Activated gamma-delta T cell treated with Interleukin-2 at 50 U/mL for 16 hours (primary cell): Measurements from ENCODE around the gene MYO5B.
"Not testable (repeated sequence)": the region's sequence is repeated elsewhere in the genome, so short reads cannot be mapped to it uniquely, and the experiment has no call there.

Experiments used
- DNase-seq: peaks from one replicate; pipeline ENCODE4 v3.0.0-alpha.2; 2020

The MYO5B gene

DNA sequence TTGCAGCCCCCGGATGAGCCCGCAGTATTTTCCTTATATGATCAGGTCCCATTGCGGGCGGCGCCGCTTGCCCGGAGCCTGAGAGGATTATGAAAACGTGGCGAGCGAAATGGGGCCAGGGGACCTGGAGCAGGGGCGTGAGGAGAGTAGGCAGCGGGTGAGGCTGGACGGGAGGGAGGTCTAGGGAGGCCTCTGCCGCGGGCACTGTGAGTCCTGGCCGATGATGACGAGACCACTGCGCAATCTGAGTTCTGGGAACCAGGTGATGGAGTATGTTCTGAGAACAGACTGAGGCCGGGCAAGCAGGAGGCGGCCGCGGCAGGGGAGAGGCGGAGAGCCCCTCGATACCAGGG is 380.8 kb downstream of the MYO5B start:
- peak; percentile 33 for DNase-seq

- DNase-seq: peak; percentile 76
Measured at GRCh38 chr18:49813319-49814146, 381.4 kb downstream of the MYO5B start, which contains the start of gene ACAA2. TSS of gene ACAA2 (minus strand) at chr18:49813533. CDS start at chr18:49813484, 49 bp downstream.

DNA sequence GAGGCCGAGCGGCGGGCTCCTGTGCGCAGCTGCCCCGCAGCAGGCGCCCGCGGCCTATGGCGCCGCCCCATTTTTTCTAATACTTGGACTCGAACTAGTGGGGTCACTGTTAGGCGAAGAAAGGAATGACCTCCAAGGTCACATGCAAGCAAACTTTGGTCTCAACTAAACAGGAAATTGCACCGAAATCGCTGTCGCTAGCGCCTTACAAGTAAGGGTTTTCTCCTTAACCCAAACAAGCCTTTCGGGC is 382.0 kb downstream of the MYO5B start:
- no peak for DNase-seq

- no peak for DNase-seq
Measured at GRCh38 chr18:49812286-49813068, 382.5 kb downstream of the MYO5B start.

GRCh38 chr18:49811151-49811938 is 383.6 kb downstream of the MYO5B start:
- no peak for DNase-seq

- not testable (repeated sequence) for DNase-seq
Measured at GRCh38 chr18:49808553-49809191, 386.3 kb downstream of the MYO5B start.

- DNase-seq: no peak
Measured at GRCh38 chr18:49804096-49804495, 390.9 kb downstream of the MYO5B start.

DNA sequence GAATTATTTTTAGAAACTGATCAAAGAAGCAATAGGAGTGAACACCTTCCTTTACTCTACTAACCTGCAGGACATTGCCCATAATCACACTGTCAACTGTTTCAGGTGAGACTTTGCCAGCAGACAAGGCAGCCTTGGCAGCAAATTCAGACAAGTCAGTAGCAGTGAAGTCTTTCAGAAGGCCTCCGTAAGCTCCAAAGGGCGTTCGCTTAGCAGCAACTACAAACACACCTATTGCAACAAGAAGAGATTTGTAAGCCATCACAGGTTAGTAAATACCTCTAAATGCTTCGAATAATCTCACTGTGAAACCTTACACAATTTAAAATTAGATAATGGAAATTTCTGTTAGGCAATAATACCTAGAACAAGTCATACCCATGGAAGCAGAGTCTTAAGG is 392.3 kb downstream of the MYO5B start:
- DNase-seq: no peak

DNA sequence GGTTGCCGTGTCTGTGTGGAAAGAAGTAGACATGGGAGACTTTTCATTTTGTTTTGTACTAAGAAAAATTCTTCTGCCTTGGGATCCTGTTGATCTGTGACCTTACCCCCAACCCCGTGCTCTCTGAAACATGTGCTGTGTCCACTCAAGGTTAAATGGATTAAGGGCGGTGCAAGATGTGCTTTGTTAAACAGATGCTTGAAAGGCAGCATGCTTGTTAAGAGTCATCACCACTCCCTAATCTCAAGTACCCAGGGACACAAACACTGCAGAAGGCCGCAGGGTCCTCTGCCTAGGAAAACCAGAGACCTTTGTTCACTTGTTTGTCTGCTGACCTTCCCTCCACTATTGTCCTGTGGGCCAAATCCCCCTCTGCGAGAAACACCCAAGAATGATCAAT is 394.5 kb downstream of the MYO5B start:
- DNase-seq: not testable (repeated sequence)

- not testable (repeated sequence) for DNase-seq
Measured at GRCh38 chr18:49799806-49800205, 395.1 kb downstream of the MYO5B start.

DNA sequence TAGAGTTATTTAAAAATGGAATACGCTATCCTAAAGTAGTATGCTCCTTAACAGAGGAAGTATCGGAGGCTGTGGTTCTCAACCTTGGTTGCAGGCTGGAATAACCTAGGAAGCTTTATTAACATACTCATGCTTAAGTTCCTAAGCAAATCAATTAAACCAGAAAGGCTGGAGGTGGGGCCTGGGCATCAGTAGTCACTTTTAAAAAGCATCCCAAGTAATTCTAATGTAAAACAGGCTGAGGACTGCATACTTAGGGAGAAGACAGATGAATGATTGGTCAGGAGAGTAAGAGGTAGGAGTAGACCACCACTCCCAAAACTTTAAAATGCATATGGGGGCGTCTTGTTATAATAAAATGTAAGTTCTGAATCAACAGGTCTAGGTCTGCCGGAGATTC is 396.9 kb downstream of the MYO5B start:
- no peak for DNase-seq

DNA sequence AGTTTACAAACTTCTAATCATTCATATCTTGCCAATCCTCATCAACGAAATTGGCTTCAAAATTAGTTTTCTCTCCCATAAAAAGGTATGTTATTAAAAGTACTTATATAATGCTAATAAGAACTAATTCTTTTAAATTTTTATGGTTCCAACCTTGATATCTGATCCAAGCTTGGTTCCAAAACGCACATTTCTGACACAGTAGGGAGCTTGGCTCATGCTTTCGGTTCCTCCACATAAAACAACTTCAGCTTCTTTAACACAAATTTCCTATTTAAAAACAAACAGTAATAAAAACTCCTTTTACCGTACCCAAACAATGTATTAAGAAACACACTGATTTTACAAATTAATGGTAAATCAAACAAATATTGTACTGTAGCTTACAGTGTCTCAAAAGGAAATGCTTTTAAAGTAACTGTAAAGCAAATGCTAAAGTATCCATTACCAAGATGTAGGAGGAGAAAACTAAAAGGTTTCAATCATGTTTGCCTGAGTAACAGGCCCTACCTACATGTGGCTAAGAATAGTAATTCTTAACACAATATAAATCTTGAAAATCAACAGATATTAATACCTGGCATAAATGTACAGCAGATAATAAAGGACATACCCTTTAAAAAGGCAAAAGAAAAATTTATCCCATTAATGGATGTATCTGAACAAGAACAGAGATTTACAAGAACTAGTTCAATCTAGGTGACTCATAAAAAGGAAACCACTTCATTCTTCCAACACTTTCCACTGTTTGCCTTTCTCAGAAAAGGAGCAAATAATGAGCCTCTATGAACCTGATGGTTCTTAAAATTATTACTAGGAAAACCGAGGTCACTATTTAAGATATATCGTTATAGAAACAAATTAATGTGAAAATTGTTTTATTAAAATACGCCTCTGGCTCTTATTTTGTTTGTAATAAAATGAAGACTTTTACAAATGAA is 399.1 kb downstream of the MYO5B start:
- no peak for DNase-seq

DNA sequence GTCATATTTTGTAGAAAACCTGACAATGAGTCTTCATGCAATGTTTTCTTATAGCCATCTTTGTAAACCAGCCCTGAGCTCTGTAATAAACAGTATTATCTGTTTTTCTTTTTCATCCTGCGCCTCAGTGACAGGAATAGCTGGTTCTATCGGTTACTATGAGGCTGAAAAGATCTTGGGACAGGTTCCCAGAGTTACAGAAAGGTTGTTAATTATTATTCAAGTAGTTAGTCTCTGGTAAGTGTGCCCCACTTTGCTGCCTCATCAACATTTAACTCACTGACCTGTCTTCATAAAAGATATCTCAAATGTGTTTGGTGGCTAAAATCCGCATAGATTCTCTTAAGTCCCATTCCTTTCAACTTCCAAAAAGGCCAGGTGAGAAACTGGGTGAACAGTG is 400.2 kb downstream of the MYO5B start:
- DNase-seq: no peak

DNA sequence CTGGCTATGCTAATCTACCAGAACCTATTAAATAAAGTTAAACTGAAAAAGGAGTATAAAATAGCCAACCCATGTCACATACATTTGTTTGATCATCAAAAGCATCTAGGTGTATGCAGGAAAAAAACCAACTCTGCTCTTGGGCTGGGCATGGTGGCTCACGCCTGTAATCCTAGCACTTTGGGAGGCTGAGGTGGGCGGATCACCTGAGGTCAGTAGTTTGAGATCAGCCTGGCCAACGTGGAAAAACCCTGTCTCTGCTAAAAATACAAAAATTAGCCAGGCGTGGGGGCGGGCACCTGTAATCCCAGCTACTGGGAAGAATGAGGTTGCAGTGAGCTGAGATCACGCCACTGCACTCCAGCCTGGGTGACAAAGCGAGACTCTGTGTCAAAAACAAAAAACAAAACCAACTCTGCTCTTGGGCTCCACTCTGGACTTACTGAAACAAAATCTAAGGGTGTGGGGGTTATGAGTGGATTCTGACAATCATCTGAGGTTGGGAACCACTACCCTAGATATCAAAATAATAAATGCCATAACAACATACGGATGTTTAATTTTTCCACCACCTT is 405.3 kb downstream of the MYO5B start:
- not testable (repeated sequence) for DNase-seq

GRCh38 chr18:49788327-49788898 is 406.5 kb downstream of the MYO5B start:
- no peak for DNase-seq

DNA sequence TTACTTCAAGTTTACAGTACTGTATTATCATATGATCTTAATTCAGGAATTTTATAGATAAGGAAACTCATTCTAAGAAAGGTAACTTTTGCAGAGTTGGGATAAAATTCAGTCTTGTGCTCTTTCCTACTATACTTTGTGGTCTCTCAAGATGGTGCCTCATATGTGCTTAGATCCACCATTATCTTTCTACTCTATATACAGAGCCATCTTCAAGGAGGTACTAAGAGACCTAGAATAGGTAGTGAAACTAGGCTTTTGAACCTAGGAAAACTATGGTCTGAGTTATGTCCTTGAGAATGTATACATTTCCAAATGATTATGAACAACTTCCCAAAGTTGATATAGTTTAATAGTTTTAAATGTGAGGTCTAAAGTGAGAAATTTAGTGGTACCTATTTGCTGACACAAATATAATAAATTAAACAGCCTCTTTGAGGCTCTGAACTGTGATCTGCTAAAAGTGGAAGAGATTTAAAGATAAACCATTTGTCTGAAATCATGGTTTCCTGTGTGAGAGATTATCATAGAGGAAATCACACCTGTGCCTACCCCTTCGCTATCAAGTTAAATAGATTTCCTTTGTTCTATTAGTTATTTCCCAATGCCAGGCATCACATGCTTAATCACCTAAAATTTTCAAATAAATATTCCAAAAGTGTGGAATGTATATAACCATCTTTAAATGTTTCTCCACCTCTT is 408.8 kb downstream of the MYO5B start:
- DNase-seq: no peak

DNA sequence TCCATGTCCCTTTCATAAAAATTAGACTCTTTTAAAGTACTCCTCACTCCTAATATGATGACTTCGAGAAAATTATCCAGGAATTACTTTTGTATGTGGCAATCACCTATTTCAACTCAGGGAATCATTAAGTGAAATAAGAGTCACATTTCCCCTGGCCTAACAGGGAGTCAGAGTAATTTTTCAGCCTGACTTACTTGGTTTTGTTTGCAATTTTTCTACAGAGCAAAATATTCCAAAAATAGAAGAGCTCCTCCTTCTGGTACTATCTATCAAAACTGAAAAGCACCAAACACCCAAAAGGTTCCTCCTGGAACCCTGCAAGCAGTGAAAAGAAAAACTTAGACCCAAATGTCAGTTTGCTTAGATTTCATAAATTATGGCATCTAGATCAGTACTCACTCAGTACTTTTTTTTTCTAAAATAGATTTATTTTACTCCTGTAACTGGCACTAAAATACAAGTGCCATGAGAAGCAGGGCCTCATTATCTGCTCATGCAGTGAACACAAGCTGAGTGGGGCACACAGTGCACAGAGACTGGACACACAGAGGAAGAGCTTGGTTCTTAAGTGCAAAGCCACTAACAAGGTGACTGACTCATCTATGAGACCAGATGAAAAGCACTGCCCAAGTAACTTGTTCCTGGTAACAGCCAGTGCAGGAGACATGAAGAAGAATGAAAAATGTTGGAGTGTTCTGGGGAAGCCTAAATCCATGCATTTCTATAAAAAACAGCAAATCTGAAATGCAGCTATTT is 410.3 kb downstream of the MYO5B start:
- no peak for DNase-seq

- DNase-seq: not testable (repeated sequence)
Measured at GRCh38 chr18:49783631-49784030, 411.3 kb downstream of the MYO5B start.

DNA sequence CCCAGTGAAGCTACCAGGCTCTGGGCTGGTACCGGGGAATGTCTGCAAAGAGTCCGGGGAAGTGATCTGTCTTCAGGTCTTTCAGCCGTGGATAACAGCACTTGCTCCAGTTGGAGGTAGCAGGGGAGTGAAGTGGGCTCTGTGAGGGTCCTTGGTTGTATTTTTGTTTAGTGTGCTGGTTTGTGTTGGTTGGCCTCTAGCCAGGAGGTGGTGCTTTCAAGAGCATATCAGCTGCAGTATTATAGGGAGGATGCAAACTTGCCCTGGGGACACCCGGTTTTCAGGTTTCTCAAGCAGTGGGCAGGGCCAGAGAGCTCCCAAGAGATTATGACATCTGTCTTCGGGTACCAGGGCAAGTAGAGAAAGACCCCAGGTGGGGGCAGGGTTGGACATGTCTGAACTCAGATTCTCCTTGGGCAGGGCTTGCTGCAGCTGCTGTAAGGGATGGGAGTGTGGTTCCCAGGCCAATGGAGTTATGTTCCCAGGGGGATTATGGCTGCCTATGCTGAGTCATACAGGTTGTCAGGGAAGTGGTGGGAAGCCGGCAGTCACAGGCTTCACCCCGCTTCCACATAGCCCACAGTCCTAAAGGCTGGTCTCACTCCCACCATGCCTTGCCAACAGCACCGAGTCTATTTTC is 416.0 kb downstream of the MYO5B start:
- DNase-seq: no peak
